ENCODE measurements around the gene TACC2. TPM values are rescaled to one million over a fixed set of nuclear protein-coding genes. Genes with fewer than 3 reads are reported as not detected.

The TACC2 gene
- total RNA-seq, 1 experiment from 2014 or later = 15.8 TPM

DNA sequence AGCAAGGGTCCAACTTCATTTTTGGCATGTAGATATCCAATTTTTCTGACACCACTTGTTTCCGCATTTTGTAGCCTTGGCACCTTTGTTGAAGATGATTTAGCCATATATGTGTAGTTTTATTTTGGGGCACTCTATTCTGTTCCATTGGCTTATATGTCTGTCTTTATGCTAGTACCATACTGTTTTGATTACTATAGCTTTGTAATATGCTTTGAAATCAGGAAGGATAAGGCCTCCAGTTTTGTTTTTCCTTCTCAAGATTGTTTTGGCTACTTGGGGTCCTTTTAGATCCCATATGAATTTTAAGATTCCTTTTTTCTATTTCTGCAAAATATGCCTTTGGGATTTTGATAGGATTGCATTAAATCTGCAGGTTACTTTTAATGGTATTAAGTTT, 272.6 kb downstream of the TACC2 start:
- Histone ChIP-seq H2AFZ (no peak overlapping the region), H3K9me2 (ENCODE audit: insufficient read depth) (no peaks in the 10 kb centered on the region), H3K9me3 (ENCODE audit: insufficient read depth, low read depth) (peaks cover 3% of the 10 kb centered on the region; the same call in 1 of the 2 replicates), H3K36me3 (ENCODE audit: low read depth) (no peaks in the 10 kb centered on the region), H3K4me1 (replicated peaks; ENCODE audit: insufficient read depth) (peaks cover 19% of the 10 kb centered on the region), H3K79me2 (ENCODE audit: low read depth) (no peaks in the 10 kb centered on the region), H3F3A (ENCODE audit: insufficient read depth, low read depth) (peaks cover 14% of the 10 kb centered on the region), H3K27ac (no peak overlapping the region), H4K20me1 (ENCODE audit: insufficient read depth) (no peaks in the 10 kb centered on the region), H3K4me2 (no peak overlapping the region), H3K27me3 (ENCODE audit: insufficient read depth, low read depth) (no peaks in the 10 kb centered on the region), H3K4me3 (no peak overlapping the region)
- TF ChIP-seq EZH2 (IDR thresholded peaks at IDR 0.05; ENCODE audit: low read depth) = no peak
- TF ChIP-seq, protein P1, sequence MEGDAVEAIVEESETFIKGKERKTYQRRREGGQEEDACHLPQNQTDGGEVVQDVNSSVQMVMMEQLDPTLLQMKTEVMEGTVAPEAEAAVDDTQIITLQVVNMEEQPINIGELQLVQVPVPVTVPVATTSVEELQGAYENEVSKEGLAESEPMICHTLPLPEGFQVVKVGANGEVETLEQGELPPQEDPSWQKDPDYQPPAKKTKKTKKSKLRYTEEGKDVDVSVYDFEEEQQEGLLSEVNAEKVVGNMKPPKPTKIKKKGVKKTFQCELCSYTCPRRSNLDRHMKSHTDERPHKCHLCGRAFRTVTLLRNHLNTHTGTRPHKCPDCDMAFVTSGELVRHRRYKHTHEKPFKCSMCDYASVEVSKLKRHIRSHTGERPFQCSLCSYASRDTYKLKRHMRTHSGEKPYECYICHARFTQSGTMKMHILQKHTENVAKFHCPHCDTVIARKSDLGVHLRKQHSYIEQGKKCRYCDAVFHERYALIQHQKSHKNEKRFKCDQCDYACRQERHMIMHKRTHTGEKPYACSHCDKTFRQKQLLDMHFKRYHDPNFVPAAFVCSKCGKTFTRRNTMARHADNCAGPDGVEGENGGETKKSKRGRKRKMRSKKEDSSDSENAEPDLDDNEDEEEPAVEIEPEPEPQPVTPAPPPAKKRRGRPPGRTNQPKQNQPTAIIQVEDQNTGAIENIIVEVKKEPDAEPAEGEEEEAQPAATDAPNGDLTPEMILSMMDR (conservative IDR thresholded peaks at IDR 0.05) = no peak
- DNase-seq = no peak
- CTCF ChIA-PET = no interaction called here
- no TSS peak for BruUV-seq (replicated peaks)
- POLR2A ChIA-PET (ENCODE audit: unreplicated experiment) = no interaction called here
- intact Hi-C loops (cut with micrococcal nuclease; ENCODE audit: unreplicated experiment) = loop anchor here (10.0 kb wide), 1 partner anchor 117 kb away; no protein-coding TSS in a partner anchor

DNA sequence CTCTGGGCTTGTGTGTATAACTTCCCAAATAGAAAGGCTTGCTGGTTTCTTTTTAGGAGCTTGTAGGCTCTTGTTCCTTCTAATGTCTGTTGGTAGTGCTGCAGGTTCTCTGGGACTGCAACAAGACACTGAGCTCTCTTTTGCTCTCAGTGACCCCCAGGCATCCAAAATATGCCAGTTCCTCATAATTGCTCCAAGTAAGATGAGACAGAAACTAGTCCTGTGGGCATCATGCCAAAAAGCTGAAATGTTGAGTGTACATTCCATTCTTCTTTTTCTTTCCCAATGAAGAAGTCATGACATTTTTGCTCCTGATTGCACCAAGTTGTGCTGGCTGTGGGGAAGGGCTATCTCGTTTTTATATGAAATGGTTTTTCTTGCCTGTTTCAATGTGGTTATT, 275.0 kb downstream of the TACC2 start:
- H3K4me3 ChIP-seq = no peak overlapping the region
- H3K4me2 ChIP-seq = peak overlapping the region; percentile 45
- peaks cover 14% of the 10 kb centered on the region for H3F3A ChIP-seq (ENCODE audit: insufficient read depth, low read depth)
- peak overlapping the region; percentile 86 for H3K27ac ChIP-seq
- H3K9me3 ChIP-seq (ENCODE audit: insufficient read depth, low read depth) = peaks cover 3% of the 10 kb centered on the region; the same call in 1 of the 2 replicates
- DNase-seq = peak; percentile 58 to 84
- BruUV-seq (replicated peaks) = no TSS peak
- no peaks in the 10 kb centered on the region for H3K79me2 ChIP-seq (ENCODE audit: low read depth)
- peaks cover 25% of the 10 kb centered on the region for H3K4me1 ChIP-seq (replicated peaks; ENCODE audit: insufficient read depth)
- H3K36me3 ChIP-seq (ENCODE audit: low read depth) = no peaks in the 10 kb centered on the region
- no peak overlapping the region for H2AFZ ChIP-seq
- no peaks in the 10 kb centered on the region for H3K27me3 ChIP-seq (ENCODE audit: insufficient read depth, low read depth)
- no peaks in the 10 kb centered on the region for H3K9me2 ChIP-seq (ENCODE audit: insufficient read depth)
- CTCF ChIA-PET = interaction anchor here (1.2 kb wide), 1 partner anchor 30 kb away, joined by 4 read pairs; no protein-coding TSS in a partner anchor
- no peaks in the 10 kb centered on the region for H4K20me1 ChIP-seq (ENCODE audit: insufficient read depth)
- intact Hi-C loops (cut with micrococcal nuclease; ENCODE audit: unreplicated experiment) = loop anchor here (10.0 kb wide), 1 partner anchor 119 kb away; no protein-coding TSS in a partner anchor
- TF ChIP-seq EZH2 (IDR thresholded peaks at IDR 0.05; ENCODE audit: low read depth) = no peak
- TF ChIP-seq, protein P1 (conservative IDR thresholded peaks at IDR 0.05) = no peak
- POLR2A ChIA-PET (ENCODE audit: unreplicated experiment) = interaction anchor here (0.5 to 0.6 kb wide), 3 partner anchors 40 to 590 kb away, joined by 3 to 5 read pairs (median 3); no protein-coding TSS in a partner anchor

DNA sequence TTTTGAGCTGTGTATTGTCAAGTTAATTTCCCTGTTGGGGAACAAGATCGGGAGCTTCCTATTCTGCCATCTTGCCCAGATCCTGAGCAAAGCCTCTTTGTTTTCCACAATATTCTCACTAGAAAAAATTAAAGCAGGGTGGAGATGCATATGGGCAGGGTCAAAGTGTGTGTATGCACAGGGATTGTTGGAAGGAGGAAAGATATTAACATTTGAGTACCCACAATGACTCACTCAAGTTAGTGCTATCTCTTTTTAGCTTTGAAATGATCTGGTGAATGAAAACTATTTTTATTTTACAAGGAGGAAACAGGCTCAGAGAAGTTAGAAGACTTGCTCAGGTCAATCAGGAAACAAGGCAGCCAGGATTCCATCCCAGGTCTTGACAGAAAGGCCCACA, 275.5 kb downstream of the TACC2 start:
- no peak for DNase-seq
- Histone ChIP-seq H3K27me3 (ENCODE audit: insufficient read depth, low read depth) (no peaks in the 10 kb centered on the region), H3K79me2 (ENCODE audit: low read depth) (no peaks in the 10 kb centered on the region), H3K4me2 (peak overlapping the region; percentile 45; the same call in 1 of the 2 replicates), H3F3A (ENCODE audit: insufficient read depth, low read depth) (peaks cover 14% of the 10 kb centered on the region), H4K20me1 (ENCODE audit: insufficient read depth) (no peaks in the 10 kb centered on the region), H3K27ac (peak overlapping the region; percentile 86), H3K36me3 (ENCODE audit: low read depth) (no peaks in the 10 kb centered on the region), H3K4me1 (replicated peaks; ENCODE audit: insufficient read depth) (peaks cover 25% of the 10 kb centered on the region), H3K4me3 (no peak overlapping the region), H3K9me2 (ENCODE audit: insufficient read depth) (no peaks in the 10 kb centered on the region), H2AFZ (no peak overlapping the region), H3K9me3 (ENCODE audit: insufficient read depth, low read depth) (peaks cover 3% of the 10 kb centered on the region; the same call in 1 of the 2 replicates)
- CTCF ChIA-PET = no interaction called here
- POLR2A ChIA-PET (ENCODE audit: unreplicated experiment) = interaction anchor here (0.5 to 0.6 kb wide), 3 partner anchors 30 to 590 kb away, joined by 3 to 5 read pairs (median 3); no protein-coding TSS in a partner anchor
- BruUV-seq (replicated peaks) = no TSS peak
- TF ChIP-seq, protein P1 (conservative IDR thresholded peaks at IDR 0.05) = no peak
- intact Hi-C loops (cut with micrococcal nuclease; ENCODE audit: unreplicated experiment) = loop anchor here (10.0 kb wide), 1 partner anchor 120 kb away; no protein-coding TSS in a partner anchor
